HUES48 (cell line): ENCODE data around the gene GATAD2A.
"Not testable (repeated sequence)": the region's sequence is repeated elsewhere in the genome, so short reads cannot be mapped to it uniquely, and the experiment has no call there.

Experiments used
- H3K27ac ChIP-seq: one replicate; pipeline ENCODE4 v1.7.0; 2013; ENCODE audit warnings: low read depth, low read length, inconsistent platforms
- H3K27me3 ChIP-seq: 2 replicates; pipeline ENCODE4 v1.6.1; 2013; ENCODE audit warnings: mild to moderate bottlenecking, low read length; ENCODE audit not compliant: control insufficient read depth, insufficient read depth
- H3K36me3 ChIP-seq: 2 replicates; pipeline ENCODE4 v1.6.1; 2013; ENCODE audit warnings: low read length; ENCODE audit not compliant: control insufficient read depth, insufficient read depth
- H3K4me1 ChIP-seq: 2 replicates; pipeline ENCODE4 v1.6.1; 2013; ENCODE audit warnings: mild to moderate bottlenecking, low read length; ENCODE audit not compliant: control insufficient read depth, insufficient read depth
- H3K4me3 ChIP-seq: 2 replicates; pipeline ENCODE4 v1.5.1; 2013; ENCODE audit warnings: mild to moderate bottlenecking, low read depth, low read length
- H3K9ac ChIP-seq: 2 replicates; pipeline ENCODE4 v1.6.1; 2013; ENCODE audit warnings: mild to moderate bottlenecking, low read depth, low read length, moderate library complexity
- H3K9me3 ChIP-seq: 2 replicates; pipeline ENCODE4 v1.6.1; 2013; ENCODE audit warnings: low read length; ENCODE audit not compliant: control insufficient read depth, insufficient read depth

The GATAD2A gene

DNA sequence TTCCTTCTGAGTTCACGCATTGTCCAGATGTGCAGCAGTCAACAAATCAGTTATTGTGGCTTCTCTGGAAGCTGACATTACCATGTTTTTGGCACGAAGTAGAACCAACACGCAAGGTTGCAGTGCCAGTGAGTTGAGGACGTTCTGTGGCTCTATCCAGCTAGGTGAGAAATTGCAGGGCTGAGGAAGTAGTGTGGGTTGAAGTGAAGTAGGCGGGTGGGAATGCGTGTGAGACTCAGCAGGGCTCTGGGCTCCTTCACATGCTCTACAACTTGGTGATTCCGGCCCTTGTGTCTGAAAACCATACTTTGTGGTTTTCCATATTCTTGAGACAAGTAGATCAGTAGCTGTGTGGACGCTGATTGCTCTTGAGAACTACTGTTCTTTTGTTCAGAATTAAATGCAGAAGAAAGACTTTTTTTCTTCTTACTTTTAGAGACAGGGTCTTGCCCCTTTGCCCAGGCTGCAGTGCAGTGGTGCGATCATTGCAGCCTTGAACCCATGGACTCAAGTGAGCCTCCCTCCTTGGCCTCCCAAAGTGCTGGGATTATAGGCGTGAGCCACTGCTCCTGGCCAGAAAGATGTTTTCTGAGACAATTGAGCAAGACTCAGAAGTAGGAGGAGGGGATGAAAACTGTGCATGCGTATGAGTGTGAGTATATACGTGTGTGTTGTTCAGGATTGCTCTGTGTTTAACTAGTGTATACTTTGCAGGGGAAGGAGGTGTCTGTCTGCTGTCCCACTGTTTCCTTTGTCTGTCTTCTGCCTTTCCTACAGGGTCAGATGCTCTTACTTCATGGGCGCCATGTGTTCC lies 46.2 kb downstream of the GATAD2A start:
- no peak overlapping the region for H3K4me3 ChIP-seq
- no peaks in the 10 kb centered on the region for H3K27me3 ChIP-seq
- no peaks in the 10 kb centered on the region for H3K9me3 ChIP-seq
- H3K4me1 ChIP-seq = peaks cover 15% of the 10 kb centered on the region
- no peak overlapping the region for H3K9ac ChIP-seq
- H3K27ac ChIP-seq = no peak overlapping the region
- 0 out of 2 replicates have a peak, but pooled peaks cover 2% of the 10 kb centered on the region for H3K36me3 ChIP-seq

DNA sequence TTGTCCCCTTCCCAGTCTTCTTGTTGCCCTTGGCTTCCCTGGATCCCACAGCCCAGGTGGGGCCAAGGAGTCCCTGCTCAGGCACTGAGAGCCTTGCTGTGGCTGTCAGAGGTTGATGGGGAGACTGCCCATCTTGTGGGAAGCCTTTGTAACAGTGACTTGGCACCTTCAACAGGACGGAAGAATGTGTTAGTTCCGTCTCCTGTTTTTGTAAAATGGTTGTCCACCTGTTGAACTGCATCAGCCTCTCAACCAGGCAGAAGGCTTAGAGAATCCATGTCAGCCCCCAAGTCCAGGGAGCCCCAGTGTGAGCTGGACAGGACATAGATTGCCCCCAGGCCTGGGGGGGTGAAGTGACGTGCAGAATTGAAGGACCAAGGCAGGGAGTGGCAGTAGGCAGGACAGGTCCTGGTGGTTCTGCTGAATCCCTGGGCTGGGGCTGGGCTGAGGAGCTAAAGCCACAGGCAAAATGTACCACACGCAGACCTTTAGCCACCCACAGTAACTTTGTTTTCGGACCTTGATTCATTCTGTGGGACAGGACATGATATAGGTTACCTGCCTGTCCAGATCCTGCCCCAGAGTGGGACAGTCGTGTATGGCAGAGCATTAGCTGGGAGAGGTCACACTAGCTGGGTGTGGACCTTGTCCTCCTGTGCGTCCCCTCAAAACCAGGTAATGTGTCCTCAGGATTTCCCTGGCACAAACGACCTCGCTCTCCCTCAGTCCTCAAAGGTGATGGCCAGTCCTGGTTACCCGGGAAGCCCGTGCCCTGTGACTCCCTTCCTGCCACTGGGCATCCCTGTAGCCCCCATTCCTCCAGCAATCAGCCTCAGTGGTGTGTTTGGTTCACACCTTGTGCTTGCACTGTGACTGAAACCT lies 47.0 kb downstream of the GATAD2A start:
- peaks cover 9% of the 10 kb centered on the region; the same call in 1 of the 2 replicates for H3K36me3 ChIP-seq

DNA sequence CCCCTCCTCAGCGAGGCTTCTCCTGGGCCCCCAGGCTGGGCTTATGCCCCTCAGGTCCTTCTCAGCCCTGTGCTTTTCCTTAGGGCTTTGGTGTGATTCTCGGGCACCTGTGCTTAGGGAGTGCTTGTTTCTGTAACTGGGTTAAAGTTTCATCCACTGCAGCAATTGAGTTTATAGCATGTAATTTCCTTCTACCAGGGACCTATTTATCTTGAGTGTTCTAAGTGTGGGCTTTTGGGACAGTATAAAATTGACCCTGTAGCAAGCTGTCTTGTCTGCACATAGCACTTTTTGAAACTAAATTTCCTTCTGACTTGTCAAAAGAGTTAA lies 47.6 kb downstream of the GATAD2A start:
- Histone ChIP-seq H3K9me3 (no peaks in the 10 kb centered on the region), H3K4me1 (peaks cover 4% of the 10 kb centered on the region; the same call in 1 of the 2 replicates), H3K9ac (no peak overlapping the region), H3K4me3 (no peak overlapping the region), H3K27ac (no peak overlapping the region), H3K27me3 (no peaks in the 10 kb centered on the region), H3K36me3 (peaks cover 9% of the 10 kb centered on the region; the same call in 1 of the 2 replicates)

More for the DNA sequence above, 47.0 kb downstream of the GATAD2A start:
- Histone ChIP-seq H3K9ac (no peak overlapping the region), H3K9me3 (no peaks in the 10 kb centered on the region), H3K4me3 (no peak overlapping the region), H3K27me3 (no peaks in the 10 kb centered on the region), H3K4me1 (peaks cover 7% of the 10 kb centered on the region), H3K27ac (no peak overlapping the region)

DNA sequence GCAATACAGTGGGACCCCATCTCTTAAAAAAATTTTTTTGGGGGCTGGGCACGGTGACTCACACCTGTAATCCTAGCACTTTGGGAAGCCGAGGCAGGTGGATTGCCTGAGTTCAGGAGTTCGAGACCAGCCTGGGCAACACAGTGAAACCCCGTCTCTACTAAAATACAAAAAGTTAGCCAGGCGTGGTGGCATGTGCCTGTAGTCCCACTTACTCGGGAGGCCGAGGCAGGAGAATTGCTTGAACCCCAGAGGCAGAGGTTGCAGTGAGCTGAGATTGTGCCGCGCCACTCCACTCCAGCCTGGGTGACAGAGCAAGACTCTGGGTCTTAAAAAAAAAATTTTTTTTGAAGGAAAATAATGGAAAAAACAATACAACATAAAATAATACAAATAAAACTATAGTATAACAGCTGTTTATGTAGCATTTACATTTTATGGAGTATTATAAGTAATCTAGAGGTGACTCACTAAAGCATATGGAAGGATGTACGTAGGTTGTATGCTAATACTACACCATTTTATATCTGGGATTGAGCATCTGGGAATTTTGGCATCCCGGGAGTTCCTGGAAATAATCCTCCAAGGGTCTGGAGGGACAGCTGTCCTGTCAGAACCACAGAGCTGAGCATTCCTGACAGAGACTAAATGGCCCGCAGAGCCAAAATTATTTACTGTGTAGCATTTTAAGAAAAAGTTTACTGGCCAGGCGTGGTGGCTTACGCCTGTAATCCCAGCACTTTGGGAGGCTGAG lies 49.9 kb downstream of the GATAD2A start:
- not testable (repeated sequence) for H3K4me3 ChIP-seq, H3K9ac ChIP-seq, H3K27ac ChIP-seq, H3K36me3 ChIP-seq, H3K27me3 ChIP-seq, H3K9me3 ChIP-seq
- H3K4me1 ChIP-seq = peaks cover 22% of the 10 kb centered on the region

DNA sequence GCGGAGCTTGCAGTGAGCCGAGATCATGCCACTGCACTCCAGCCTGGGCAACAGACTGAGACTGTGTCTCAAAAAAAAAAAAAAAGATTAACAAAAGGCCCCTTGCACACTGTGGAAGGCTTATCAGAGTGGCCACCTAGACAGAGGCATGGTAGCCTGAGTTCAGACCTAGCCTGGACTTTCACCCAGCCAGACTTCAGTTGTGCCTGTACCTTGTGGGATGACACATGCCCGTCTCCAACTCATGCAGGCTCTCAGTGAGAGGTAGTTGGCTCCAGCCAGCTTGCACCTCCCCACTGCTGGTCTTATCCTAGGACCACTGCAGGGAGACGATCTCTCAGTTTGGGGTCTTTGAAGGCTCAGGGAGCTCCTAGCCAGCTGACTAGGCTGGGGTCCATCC lies 52.2 kb downstream of the GATAD2A start:
- H3K9me3 ChIP-seq = no peaks in the 10 kb centered on the region
- H3K27ac ChIP-seq = no peak overlapping the region
- no peaks in the 10 kb centered on the region for H3K27me3 ChIP-seq
- H3K9ac ChIP-seq = no peak overlapping the region
- peaks cover 45% of the 10 kb centered on the region for H3K4me1 ChIP-seq
- H3K36me3 ChIP-seq = peaks cover 9% of the 10 kb centered on the region; the same call in 1 of the 2 replicates
- H3K4me3 ChIP-seq = no peak overlapping the region

DNA sequence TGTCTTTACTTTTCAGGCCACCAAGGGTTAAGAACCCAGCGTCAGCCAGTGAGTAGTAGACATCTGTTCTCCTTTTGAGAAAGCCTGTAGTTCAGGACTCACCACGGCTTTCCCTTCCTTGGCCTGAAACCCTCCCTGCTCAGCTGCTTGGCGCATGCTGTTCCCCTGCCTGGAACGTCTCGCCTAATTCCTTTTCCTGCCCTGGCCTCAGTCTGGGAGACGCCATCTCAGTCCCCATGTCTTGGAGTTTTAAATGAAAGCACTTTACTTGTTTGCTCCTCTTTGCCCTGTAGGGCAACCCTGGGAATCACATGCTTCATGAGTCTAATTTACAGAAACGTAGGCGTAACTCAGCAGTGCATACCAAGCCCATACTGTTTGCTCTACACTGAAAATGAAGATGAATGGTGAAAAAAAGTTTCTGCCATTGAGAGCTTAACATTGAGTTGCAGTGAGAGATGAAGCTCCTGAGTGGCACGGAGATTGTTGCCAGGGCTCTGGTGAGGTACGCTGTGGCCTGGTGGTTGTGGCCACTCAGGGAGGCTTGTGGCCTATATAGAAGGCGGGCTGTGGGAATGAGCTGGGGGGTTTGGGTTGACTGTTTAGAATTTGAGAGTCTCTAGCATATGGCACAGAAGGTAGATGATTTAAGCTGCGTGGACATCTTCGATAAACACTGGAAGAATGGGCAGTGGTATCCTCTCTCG lies 52.8 kb downstream of the GATAD2A start:
- peaks cover 9% of the 10 kb centered on the region; the same call in 1 of the 2 replicates for H3K36me3 ChIP-seq
- no peaks in the 10 kb centered on the region for H3K9me3 ChIP-seq
- H3K4me1 ChIP-seq = peaks cover 51% of the 10 kb centered on the region
- no peak overlapping the region for H3K4me3 ChIP-seq
- H3K9ac ChIP-seq = no peak overlapping the region
- no peaks in the 10 kb centered on the region for H3K27me3 ChIP-seq
- no peak overlapping the region for H3K27ac ChIP-seq

DNA sequence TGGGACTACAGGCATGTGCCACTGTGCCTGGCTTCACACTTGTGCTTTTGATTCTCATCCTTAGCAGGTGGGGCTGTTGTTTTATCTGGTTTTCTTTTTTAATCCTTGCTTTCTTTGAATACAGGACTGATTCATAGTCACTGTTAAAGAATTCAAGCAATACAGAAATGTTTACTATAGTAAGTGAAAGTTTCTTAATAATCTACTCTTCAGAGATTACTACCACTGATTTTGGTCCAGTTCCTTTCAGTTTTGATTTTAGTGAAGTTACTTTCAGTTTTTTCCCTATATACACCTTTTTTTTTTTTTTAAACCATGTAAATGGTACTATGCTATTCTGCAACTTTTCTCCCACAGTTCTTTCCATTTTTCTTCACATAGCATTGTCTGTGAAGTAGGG lies 53.6 kb downstream of the GATAD2A start:
- Histone ChIP-seq H3K9me3 (no peaks in the 10 kb centered on the region), H3K36me3 (peaks cover 9% of the 10 kb centered on the region; the same call in 1 of the 2 replicates), H3K9ac (no peak overlapping the region), H3K27me3 (no peaks in the 10 kb centered on the region), H3K27ac (no peak overlapping the region), H3K4me1 (peaks cover 59% of the 10 kb centered on the region), H3K4me3 (no peak overlapping the region)

DNA sequence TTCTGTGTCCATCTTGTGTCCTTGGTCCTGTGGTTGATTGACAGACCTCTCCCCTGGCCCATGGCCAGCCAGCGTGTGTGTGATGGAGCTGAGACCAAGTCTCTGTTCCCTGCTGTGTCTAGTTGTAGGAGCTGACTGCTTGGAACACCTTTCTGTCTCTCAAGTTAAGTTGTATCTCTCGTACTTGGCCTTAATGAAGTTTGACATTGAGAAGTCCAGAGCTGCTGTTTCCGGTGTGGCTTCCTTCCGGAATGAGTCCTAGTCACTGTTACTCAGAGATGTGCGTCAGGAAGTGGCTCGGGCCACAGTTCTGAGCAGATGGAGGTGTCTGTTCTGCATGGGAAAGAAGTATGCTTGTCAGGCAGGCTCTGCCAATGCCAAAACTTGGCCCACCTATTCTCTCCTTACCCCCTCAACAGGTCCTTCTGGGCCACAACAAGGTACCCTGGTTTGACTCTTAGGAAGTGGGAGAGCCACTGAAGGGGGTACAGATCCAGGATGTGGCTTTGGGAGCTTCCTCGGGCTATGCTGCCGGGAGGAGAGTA lies 54.3 kb downstream of the GATAD2A start:
- H3K27me3 ChIP-seq = no peaks in the 10 kb centered on the region
- H3K9me3 ChIP-seq = no peaks in the 10 kb centered on the region
- H3K4me1 ChIP-seq = peaks cover 66% of the 10 kb centered on the region
- no peak overlapping the region for H3K4me3 ChIP-seq
- peak overlapping the region; percentile 89 for H3K27ac ChIP-seq
- no peak overlapping the region for H3K9ac ChIP-seq
- H3K36me3 ChIP-seq = peaks cover 9% of the 10 kb centered on the region; the same call in 1 of the 2 replicates

DNA sequence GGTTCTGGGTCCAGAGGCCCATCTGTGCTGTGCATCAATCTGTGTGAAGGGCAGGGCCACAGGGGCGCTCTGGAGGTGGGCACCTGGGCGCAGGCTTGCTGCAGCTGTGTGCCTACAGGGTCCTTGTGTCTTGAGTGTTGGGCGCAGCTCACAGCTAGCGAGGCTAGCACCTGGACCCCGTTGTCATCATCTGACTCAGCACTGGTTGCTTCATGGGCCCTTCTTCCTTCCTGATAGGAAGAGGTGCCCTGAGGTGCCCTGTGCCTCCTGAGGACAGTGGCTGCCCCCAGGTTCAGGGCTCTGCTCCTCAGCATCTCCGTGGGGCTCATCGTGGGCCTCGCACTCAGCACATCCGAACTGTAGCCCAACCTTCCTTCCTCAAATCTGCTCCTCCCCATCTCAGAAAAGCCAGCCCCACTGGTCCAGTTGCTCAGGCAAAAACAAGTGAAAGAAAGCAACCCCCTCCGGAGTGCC lies 54.8 kb downstream of the GATAD2A start:
- H3K36me3 ChIP-seq = peaks cover 12% of the 10 kb centered on the region
- no peak overlapping the region for H3K9ac ChIP-seq
- H3K4me3 ChIP-seq = no peak overlapping the region
- no peaks in the 10 kb centered on the region for H3K27me3 ChIP-seq
- peak overlapping the region; percentile 89 for H3K27ac ChIP-seq
- H3K4me1 ChIP-seq = peaks cover 71% of the 10 kb centered on the region
- no peaks in the 10 kb centered on the region for H3K9me3 ChIP-seq

DNA sequence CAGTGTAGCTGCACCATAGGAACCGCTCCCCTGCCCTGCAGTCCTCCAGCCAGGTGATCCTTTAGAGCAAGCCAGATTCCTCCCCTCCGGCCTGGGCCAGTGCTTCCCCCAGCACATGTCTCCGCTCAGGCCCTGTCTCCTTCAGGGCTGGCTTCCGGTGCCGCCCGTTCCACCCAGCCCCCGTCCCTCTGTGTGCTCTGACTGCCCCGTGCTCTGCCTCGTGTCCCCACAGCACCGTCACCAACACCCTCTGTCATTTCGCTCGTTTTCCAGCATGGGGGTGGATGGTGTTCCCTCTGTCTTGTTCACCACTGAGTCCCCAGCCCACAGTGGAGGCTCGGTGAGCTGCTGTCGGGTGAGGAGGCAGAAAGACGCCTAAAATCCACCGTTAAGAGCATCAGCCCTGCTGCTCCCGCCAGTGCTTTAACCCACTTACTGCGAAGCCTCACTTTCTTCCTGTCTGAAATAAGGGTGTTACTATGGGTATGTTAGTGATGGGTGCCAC lies 55.3 kb downstream of the GATAD2A start:
- Histone ChIP-seq H3K27me3 (no peaks in the 10 kb centered on the region), H3K9me3 (no peaks in the 10 kb centered on the region), H3K4me3 (no peak overlapping the region), H3K36me3 (peaks cover 18% of the 10 kb centered on the region), H3K4me1 (peaks cover 71% of the 10 kb centered on the region), H3K9ac (peak overlapping the region; percentile 5; the same call in 1 of the 2 replicates), H3K27ac (peak overlapping the region; percentile 89)
